Right ventricle myocardium superior (tissue), 1 donor: ENCODE measurements around the gene COBLL1. TPM values are rescaled to one million over a fixed set of nuclear protein-coding genes. Genes with fewer than 3 reads are reported as not detected.
"Not testable (repeated sequence)": the region's sequence is repeated elsewhere in the genome, so short reads cannot be mapped to it uniquely, and the experiment has no call there.

Experiments
- ATAC-seq: fragments of 200-7000 bp; cut with Tn5 transposase; one replicate; pipeline ENCODE4 v1.9.1; 2020; ENCODE audit warnings: mild to moderate bottlenecking; ENCODE audit not compliant: poor library complexity
- DNase-seq: peaks from one replicate; pipeline ENCODE4 v3.0.0-alpha.2; 2020
- intact Hi-C: fragments of 100-400 bp; cut with DNase I; formaldehyde crosslinking; loops from one replicate; pipeline ENCODE4 v1.11.2; 2022
- total RNA-seq: library from RNA; stranded (reverse); fragmentation: NEBNext Ultra II Directional; extraction: Animal tissue kit (Norgen Biotek cat#: 25700); gene quantifications from one replicate; pipeline ENCODE4 v1.2.1, GENCODE V29; 2021
- donor health status: DM: no; HTN: yes; CAD: no; lungs with severe emphysema.

COBLL1 gene
- total RNA-seq, 1 donor from 2014 or later, result 12.1 TPM

DNA sequence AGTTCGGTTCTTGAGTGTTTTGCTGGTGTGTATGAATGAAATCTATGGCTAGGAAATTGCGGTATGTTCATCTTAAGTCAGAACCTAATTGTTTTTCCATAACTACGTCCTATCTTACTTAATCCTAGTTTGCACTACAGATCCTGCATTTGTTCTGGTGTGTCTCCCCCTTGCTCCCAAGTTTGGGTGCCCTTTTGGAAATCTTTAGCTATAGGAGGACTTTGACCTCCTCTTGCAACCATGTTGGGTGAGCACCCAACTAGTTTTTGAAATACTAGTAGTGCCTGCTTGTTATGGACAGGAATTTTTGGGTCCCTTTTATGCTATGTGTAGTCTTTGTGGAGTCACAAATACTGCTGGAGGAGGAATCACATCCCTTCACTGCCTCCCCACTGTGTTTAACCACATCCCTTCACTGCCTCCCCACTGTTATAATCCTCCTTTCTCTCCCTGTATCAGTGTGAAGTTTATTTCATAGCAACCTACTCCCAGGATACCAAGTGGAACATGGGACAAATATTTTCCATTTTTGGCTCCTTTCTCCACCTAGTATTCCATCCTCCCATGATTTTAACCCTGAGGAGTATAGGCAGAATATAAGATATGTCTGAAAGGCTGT lies 26.3 kb upstream of the COBLL1 start:
- ATAC-seq, result no peak
- no peak for DNase-seq
- intact Hi-C loops, result no loop called here

DNA sequence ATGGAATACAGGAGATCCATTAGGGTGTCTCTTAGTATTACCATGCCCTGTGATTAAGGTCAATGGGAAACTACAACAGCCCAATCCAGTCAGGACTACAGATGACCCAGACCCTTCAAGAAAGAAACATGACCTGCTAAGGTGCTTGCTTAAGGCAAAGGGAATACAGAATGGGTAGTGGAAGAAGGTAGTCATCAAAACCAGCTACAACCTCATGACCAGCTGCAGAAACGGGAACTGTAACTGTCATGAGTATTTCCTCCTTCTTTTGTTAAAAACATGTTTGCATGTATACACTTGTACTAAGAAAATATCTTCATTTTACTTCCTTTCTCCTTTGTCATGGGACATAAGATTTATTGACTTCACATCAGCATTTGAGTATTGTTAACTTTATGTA lies 24.8 kb upstream of the COBLL1 start:
- DNase-seq, intact Hi-C loops, ATAC-seq: not testable (repeated sequence)

DNA sequence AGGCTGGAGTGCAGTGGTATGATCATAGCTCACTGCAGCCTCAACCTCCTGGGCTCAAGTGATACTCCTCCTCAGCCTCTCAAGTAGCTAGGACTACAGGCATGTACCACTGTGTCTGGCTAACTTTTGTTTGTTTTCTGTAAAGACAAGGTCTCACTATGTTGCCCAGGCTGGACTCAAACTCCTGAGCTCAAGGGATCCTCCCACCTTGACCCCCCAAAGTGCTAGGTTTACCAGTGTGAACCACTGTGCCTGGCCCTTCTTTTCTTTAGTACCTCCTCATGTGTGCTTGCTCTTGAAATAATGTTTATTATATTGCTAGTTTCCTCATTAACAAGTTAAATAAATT lies 19.0 kb upstream of the COBLL1 start:
- intact Hi-C loops, result no loop called here
- DNase-seq, result no peak
- no peak for ATAC-seq

GRCh38 chr2:164859906-164860693 lies 18.5 kb upstream of the COBLL1 start:
- ATAC-seq, intact Hi-C loops, DNase-seq: not testable (repeated sequence)

DNA sequence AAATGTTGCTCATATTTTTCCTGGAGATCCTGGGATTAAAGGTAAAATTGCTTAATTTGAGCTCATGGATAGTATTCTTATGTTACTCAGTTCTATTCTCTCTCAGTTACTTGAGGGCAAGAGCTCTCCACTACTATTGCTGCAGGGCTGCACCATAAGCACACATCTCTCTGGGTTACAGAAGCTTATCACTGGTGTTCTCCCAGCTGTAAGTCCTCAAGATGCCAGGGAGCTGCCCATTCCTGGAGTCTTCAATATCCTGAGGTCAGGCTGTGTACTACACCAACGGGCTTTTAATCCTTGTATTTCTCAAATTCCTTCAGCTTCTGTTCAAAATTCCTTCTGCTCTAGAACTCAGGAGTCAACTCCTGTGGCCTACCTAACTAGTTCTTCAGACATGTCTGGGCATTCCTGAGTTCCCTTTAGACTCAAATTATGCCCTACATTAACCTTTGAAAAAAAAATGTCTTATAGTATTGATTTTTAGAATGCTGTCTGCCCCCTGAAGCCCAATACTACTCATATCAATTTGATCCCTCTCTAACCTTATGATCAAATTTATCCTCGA lies 17.7 kb upstream of the COBLL1 start:
- intact Hi-C loops, result no loop called here
- ATAC-seq (no peak), DNase-seq (no peak)

- no peak for DNase-seq
- intact Hi-C loops, result no loop called here
- no peak for ATAC-seq
Measured at GRCh38 chr2:164852086-164852485, 10.5 kb upstream of the COBLL1 start.

DNA sequence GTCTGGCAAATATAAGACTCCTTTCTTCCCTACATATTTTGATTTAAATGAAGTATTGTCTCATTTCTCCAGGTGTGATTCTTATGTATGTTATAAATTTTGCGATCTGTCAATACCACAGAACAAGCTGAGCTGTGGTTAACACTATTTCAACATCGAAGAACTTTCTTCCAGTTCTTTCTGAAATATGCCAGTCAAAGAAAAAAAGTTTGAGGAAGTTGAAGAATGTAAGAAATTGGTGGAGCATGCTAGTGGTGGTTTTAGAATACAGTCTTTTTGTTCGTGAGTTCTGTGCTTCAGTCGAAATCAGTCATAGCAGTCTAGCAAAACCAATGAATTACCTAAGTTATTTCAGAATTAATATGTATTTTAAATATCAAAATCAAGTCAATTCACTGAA lies 8.6 kb upstream of the COBLL1 start:
- DNase-seq (no peak), ATAC-seq (no peak)
- intact Hi-C loops, result no loop called here

- no peak for DNase-seq
- intact Hi-C loops, result no loop called here
- ATAC-seq, result no peak
Measured at GRCh38 chr2:164849506-164849905, 7.9 kb upstream of the COBLL1 start.

- ATAC-seq (no peak), DNase-seq (no peak)
- intact Hi-C loops, result no loop called here
Measured at GRCh38 chr2:164847981-164848741, 6.5 kb upstream of the COBLL1 start.

GRCh38 chr2:164847291-164847690 lies 5.7 kb upstream of the COBLL1 start:
- intact Hi-C loops, result no loop called here
- no peak for DNase-seq
- no peak for ATAC-seq

GRCh38 chr2:164846276-164846675 lies 4.7 kb upstream of the COBLL1 start:
- DNase-seq, result no peak
- intact Hi-C loops, result no loop called here
- ATAC-seq, result no peak

GRCh38 chr2:164843346-164843911 lies 1.8 kb upstream of the COBLL1 start:
- ATAC-seq (no peak), DNase-seq (no peak)
- intact Hi-C loops, result loop anchor here (5.0 kb wide), 1 partner anchor 106 kb away; no protein-coding TSS in a partner anchor

DNA sequence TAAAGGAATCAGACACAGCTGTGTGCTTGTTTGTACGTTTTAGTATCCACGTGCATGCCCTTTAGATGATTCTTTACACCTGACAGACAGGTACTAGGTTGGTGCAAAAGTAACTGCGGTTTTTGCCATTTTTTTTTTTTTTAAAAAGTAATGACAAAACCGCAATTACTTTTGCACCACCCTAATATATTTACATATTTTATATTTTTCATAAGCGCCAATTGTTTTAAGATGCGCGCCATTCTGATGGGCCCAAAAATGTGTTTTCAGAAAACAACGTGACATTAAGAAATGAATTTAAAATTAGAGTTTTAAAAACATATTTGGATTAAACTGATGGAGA lies 972 bp upstream of the COBLL1 start:
- DNase-seq (no peak), ATAC-seq (no peak)
- intact Hi-C loops, result loop anchor here (5.0 kb wide), 1 partner anchor 105 kb away; no protein-coding TSS in a partner anchor

DNA sequence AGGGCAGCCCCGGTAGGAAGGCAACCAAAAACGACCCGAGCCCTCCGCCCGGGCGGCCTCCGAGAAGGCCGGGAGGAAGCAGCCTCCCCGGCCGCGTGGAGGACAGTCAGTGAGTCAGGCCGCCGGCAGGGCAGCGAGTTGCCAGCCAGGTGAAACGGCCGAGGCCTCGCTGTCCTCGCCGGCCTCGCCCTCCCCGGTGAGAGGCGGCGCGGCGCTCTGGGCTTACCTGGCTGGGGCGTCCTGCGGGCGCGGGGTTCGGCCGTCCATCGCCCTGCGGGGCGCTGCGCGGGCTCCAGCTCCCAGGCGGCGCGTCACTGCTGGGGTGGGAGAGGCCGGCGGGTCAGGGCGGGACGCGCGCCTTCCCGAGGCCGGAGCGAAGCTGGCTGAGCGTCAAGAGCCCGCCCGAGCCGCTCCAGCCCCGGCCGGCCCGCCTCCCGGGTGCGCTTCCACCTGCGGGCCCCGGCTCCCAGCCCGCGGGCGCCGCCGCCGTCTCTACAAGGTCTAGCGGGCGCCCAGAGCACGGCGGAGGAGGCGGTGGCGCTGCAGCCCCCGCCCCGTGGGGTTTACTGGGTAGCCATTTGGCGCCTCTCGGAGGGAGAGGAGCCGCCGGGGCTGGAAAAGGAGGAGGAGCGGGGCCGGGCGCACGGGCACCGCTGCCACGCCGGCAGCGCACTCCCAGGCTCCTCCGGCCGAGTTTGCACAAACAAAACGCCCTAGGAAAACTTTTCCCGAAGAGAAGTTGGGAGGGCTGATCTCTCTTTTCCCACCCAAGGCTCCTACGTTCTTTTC lies 499 bp downstream of the COBLL1 start:
- DNase-seq, result peak; percentile 87
- peak; percentile 91 for ATAC-seq
- intact Hi-C loops, result loop anchor here (2.0 to 5.0 kb wide), 2 partner anchors 72 to 104 kb away; no protein-coding TSS in a partner anchor

DNA sequence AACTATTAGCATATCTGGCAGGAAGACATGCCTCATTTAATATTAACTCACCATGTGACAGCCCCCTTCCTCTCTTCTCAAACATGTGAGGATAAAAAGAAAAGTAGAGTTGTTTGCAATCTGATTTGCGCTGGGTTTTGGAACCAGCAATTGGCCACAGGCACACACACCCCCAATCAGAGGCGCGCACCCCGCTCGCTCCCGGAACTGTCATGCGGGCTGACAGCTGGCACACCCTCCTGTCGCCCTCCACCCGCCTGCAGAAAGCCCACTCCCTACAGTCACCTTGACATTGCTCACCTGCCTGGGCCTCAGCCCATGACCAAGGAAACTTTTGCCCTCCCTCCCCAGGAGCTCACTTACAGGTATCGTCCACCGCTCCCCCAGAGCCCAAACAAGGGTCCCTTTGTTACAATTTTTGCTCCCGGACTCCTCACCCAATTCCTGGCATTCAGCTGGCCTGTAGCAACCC lies 1.1 kb downstream of the COBLL1 start:
- peak; percentile 30 for ATAC-seq
- intact Hi-C loops, result loop anchor here (2.0 to 5.0 kb wide), 2 partner anchors 72 to 103 kb away; no protein-coding TSS in a partner anchor
- DNase-seq, result peak; percentile 72

- no peak for DNase-seq
Measured at GRCh38 chr2:164839914-164840457, 1.6 kb downstream of the COBLL1 start.

GRCh38 chr2:164837807-164838206 lies 3.8 kb downstream of the COBLL1 start:
- no peak for ATAC-seq
- intact Hi-C loops, result no loop called here

More at GRCh38 chr2:164839914-164840457, 1.6 kb downstream of the COBLL1 start:
- ATAC-seq, result no peak
- intact Hi-C loops, result loop anchor here (2.0 to 5.0 kb wide), 2 partner anchors 73 to 103 kb away; no protein-coding TSS in a partner anchor

DNA sequence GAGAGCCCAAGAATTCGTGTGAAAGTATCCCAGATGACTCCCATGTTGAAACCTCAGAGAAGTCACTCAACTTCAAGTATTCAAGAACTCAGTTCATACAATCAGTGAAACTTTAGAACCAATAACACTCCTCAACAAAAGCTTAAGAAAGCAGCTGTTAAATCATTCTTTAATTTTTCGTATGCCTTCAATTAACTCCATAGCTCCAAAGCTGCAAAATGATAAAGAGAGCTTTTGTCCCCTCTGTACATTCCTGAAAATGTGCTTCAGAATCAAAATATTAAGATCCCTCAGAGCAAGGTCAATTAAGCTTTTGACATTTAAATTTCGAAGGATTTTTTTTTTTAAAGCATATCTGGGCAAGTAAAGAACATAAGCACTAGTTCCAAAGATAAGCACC lies 4.7 kb downstream of the COBLL1 start:
- DNase-seq, result no peak
- intact Hi-C loops, result no loop called here
- no peak for ATAC-seq

More at GRCh38 chr2:164837807-164838206, 3.8 kb downstream of the COBLL1 start:
- no peak for DNase-seq
